ENCODE data around the gene C1orf53. TPM values are rescaled to one million over a fixed set of nuclear protein-coding genes. Genes with fewer than 3 reads are reported as not detected.

C1orf53 gene
- total and polyA plus RNA-seq, 2 of the 13 experiments (the other 11 are each of a cell fraction or from before 2014, with no cell fraction given): 5.8 to 10.1 TPM

DNA sequence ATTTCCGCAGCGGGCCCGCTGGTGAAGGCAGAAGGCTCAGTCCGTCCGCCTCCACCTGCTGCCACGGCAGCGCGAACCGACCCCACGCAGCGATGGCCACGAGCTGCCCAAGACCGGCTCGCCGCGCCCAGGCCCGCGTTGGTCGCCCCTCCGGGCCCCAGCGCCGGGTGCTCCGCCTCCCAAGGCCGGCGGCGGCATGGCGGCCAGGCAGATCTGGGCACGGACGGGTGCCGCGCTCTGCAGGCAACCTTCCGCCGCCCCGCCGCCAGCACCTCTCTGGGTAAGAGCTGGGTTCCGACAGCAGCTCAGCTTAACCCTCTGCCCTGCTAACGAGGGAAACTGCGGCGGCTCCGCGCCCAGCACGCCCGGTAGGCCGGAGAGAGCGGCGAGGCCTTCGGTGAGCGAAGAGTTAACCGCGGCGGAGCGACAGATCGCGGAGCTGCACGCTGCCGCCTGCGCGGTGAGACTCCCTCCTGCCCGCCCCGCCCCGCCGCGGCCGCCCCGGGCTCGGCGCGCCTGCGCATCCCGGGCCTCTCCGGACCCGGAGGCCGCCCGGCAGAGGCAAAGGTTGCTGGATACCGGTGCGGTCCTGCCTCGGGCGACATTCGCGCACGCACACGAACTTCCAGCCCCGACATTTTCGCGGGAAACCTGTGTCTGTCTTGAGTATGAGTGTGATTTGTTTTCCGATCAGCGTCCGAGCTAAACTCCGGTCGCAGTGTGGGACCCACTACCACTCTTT, at the start of gene C1orf53 (continued):
- TF ChIP-seq SP4 (CRISPR knock-in tag; IDR thresholded peaks at IDR 0.05): peak; percentile 83
- TF ChIP-seq ZFP41 (CRISPR knock-in tag; IDR thresholded peaks at IDR 0.05; ENCODE audit: borderline replicate concordance): no peak
- no peak for TF ChIP-seq MBD4 (IDR thresholded peaks at IDR 0.05; ENCODE audit: borderline replicate concordance, low read length)
- TF ChIP-seq PCBP1 (IDR thresholded peaks at IDR 0.05; ENCODE audit: borderline replicate concordance, low read depth, low read length): no peak
- TF ChIP-seq ZNF432 (CRISPR knock-in tag; IDR thresholded peaks at IDR 0.05; ENCODE audit: borderline replicate concordance): 0 out of 2 replicates have a peak, but pooled peaks have one; percentile 34
- TF ChIP-seq HMGA1 (CRISPR knock-in tag; conservative IDR thresholded peaks at IDR 0.05): no peak
- TF ChIP-seq KLF15 (CRISPR knock-in tag; IDR thresholded peaks at IDR 0.05; ENCODE audit: borderline replicate concordance): no peak
- no peak for TF ChIP-seq ZNF644 (CRISPR knock-in tag; IDR thresholded peaks at IDR 0.05; ENCODE audit: low read depth)
- TF ChIP-seq ZFP1 (CRISPR knock-in tag; IDR thresholded peaks at IDR 0.05): 0 out of 2 replicates have a peak, but pooled peaks have one; percentile 47
- TF ChIP-seq, protein P1, sequence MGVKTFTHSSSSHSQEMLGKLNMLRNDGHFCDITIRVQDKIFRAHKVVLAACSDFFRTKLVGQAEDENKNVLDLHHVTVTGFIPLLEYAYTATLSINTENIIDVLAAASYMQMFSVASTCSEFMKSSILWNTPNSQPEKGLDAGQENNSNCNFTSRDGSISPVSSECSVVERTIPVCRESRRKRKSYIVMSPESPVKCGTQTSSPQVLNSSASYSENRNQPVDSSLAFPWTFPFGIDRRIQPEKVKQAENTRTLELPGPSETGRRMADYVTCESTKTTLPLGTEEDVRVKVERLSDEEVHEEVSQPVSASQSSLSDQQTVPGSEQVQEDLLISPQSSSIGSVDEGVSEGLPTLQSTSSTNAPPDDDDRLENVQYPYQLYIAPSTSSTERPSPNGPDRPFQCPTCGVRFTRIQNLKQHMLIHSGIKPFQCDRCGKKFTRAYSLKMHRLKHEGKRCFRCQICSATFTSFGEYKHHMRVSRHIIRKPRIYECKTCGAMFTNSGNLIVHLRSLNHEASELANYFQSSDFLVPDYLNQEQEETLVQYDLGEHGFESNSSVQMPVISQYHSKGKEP (CRISPR knock-in tag; IDR thresholded peaks at IDR 0.05): peak; percentile 4; the same call in 1 of the 2 replicates
- TF ChIP-seq, protein P2, sequence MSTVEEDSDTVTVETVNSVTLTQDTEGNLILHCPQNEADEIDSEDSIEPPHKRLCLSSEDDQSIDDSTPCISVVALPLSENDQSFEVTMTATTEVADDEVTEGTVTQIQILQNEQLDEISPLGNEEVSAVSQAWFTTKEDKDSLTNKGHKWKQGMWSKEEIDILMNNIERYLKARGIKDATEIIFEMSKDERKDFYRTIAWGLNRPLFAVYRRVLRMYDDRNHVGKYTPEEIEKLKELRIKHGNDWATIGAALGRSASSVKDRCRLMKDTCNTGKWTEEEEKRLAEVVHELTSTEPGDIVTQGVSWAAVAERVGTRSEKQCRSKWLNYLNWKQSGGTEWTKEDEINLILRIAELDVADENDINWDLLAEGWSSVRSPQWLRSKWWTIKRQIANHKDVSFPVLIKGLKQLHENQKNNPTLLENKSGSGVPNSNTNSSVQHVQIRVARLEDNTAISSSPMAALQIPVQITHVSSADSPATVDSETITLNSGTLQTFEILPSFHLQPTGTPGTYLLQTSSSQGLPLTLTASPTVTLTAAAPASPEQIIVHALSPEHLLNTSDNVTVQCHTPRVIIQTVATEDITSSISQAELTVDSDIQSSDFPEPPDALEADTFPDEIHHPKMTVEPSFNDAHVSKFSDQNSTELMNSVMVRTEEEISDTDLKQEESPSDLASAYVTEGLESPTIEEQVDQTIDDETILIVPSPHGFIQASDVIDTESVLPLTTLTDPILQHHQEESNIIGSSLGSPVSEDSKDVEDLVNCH (CRISPR knock-in tag; IDR thresholded peaks at IDR 0.05): no peak
- TF ChIP-seq KDM2A (CRISPR knock-in tag; IDR thresholded peaks at IDR 0.05; ENCODE audit: borderline replicate concordance, low read depth): peak; percentile 84; the same call in 1 of the 2 replicates
- no peak for TF ChIP-seq PAF1 (CRISPR knock-in tag; IDR thresholded peaks at IDR 0.05)
- TF ChIP-seq SMARCE1 (IDR thresholded peaks at IDR 0.05; ENCODE audit: borderline replicate concordance): no peak
- TF ChIP-seq, protein P3, sequence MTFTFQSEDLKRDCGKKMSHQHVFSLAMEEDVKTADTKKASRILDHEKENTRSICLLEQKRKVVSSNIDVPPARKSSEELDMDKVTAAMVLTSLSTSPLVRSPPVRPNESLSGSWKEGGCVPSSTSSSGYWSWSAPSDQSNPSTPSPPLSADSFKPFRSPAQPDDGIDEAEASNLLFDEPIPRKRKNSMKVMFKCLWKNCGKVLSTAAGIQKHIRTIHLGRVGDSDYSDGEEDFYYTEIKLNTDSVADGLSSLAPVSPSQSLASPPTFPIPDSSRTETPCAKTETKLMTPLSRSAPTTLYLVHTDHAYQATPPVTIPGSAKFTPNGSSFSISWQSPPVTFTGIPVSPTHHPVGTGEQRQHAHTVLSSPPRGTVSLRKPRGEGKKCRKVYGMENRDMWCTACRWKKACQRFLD (CRISPR knock-in tag; IDR thresholded peaks at IDR 0.05; ENCODE audit: borderline replicate concordance): no peak; the same call in 1 of the 2 replicates
- TF ChIP-seq, protein P4, sequence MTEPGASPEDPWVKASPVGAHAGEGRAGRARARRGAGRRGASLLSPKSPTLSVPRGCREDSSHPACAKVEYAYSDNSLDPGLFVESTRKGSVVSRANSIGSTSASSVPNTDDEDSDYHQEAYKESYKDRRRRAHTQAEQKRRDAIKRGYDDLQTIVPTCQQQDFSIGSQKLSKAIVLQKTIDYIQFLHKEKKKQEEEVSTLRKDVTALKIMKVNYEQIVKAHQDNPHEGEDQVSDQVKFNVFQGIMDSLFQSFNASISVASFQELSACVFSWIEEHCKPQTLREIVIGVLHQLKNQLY (CRISPR knock-in tag; IDR thresholded peaks at IDR 0.05): no peak
- peak; percentile 41; the same call in 1 of the 2 replicates for TF ChIP-seq KDM5A (IDR thresholded peaks at IDR 0.05; ENCODE audit: borderline replicate concordance, low read length)
- peak; percentile 87 for TF ChIP-seq SRY (CRISPR knock-in tag; IDR thresholded peaks at IDR 0.05)
- TF ChIP-seq SMC3 (IDR thresholded peaks at IDR 0.05; ENCODE audit: low read length): no peak
- peak; percentile 82; the same call in 1 of the 2 replicates for TF ChIP-seq ZNF317 (CRISPR knock-in tag; IDR thresholded peaks at IDR 0.05)
- peak; percentile 70; the same call in 1 of the 2 replicates for TF ChIP-seq ZNF333 (CRISPR knock-in tag; IDR thresholded peaks at IDR 0.05; ENCODE audit: borderline replicate concordance)
- TF ChIP-seq, protein P5, sequence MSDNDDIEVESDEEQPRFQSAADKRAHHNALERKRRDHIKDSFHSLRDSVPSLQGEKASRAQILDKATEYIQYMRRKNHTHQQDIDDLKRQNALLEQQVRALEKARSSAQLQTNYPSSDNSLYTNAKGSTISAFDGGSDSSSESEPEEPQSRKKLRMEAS (IDR thresholded peaks at IDR 0.05): peak; percentile 95
- peak; percentile 98 for TF ChIP-seq EED (CRISPR knock-in tag; IDR thresholded peaks at IDR 0.05)
- peak; percentile 45 for TF ChIP-seq HDAC2 (CRISPR knock-in tag; IDR thresholded peaks at IDR 0.05)
- TF ChIP-seq TCF7 (IDR thresholded peaks at IDR 0.05; ENCODE audit: low read depth): no peak; the same call in 1 of the 2 replicates

Data from HepG2 (cell line).